Heart left ventricle (tissue), 13 donors: ENCODE data around the gene PRXL2B.

Experiments
- POLR2A ChIP-seq, 2 donors: fragments of 450-650 bp; IDR thresholded peaks; one replicate each; pipeline ENCODE4 v1.6.1; 2017; ENCODE audit warnings: antibody characterized with exemption in 2 of 2, mild to moderate bottlenecking in 2 of 2, moderate library complexity in 2 of 2
- TF ChIP-seq, protein P1 (sequence below), 12 donors: fragments of 200-600 bp; sonication (generic) in 4 of 12; IDR thresholded peaks; one replicate each; pipeline versions ENCODE4 v1.5.0 to v1.8.0; 2018 to 2022; ENCODE audit warnings: antibody characterized with exemption in 12 of 12, mild to moderate bottlenecking in 5 of 12
- donor health status: ischemic (EF 13 %, LVEDD 7.1; RV severe dilation, severe dysfunction).
- donor health status: DM: no; HTN: yes; CAD: no.
- donor health status: DM: no; HTN: no; CAD: no.
- donor health status: ischemic (EF 25% LVEDD 6.9; RV normal size, moderate dysfunction).
- donor health status: ischemic (EF 25% LVEDD 5.7; RV mildly dilated, moderate dysfunction).
- donor health status: ischemic (EF 35%, LVEDD 5.7; RV mildly dilated, moderate dysfunction).
- donor health status: nonischemic (EF 11% LVEDD 7.7; RV severe dilation, severe dysfunction).
- donor health status: DM: yes; HTN: yes; CAD: no.
- donor health status: PGD.
- donor health status: ischemic (EF 29% LVEDD 5.4; RV normal size, mild dysfunction).
- donor health status: nonischemic (EF 23%, LVEDD 6.1; RV moderate dilation, normal function).

DNA sequence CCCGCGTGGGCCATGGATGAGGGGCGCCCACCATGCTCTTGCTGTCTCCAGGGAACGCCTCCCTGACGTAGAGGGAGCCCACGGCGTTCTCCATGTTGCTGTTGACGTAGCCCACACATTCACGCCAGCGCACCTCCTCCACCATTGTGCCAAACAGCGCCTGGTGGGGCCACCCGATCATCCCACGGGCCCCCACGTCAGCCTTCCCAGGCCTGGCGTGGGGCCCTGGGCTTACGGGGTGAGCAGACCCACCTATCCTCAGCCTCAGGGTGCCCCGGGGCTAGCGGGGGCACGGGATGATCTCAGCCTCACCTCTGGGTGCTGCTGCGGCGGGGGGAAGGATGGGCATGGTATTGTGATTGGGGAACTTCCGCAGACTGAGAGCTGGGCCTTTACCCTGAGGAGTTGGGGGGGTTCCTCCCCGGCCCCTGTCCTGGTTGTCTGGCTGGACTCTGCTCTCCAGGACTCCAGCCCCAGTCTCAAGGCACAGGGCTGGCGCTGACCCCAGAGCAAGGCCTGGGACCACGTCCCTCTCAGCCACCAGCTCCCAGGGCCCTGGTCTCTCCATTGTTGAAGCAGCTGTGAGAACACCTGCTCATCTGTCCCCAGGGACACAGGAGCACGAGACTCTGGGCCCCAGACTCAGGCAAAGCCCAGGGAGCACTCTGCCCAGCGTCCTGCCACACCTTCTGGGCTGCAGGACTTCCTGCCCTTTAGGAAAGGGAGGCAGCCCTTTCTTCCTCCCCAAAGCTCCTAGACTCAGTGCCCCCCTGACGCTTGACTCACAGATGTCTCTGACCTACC lies 10.2 kb downstream of the PRXL2B start:
- TF ChIP-seq, protein P1, sequence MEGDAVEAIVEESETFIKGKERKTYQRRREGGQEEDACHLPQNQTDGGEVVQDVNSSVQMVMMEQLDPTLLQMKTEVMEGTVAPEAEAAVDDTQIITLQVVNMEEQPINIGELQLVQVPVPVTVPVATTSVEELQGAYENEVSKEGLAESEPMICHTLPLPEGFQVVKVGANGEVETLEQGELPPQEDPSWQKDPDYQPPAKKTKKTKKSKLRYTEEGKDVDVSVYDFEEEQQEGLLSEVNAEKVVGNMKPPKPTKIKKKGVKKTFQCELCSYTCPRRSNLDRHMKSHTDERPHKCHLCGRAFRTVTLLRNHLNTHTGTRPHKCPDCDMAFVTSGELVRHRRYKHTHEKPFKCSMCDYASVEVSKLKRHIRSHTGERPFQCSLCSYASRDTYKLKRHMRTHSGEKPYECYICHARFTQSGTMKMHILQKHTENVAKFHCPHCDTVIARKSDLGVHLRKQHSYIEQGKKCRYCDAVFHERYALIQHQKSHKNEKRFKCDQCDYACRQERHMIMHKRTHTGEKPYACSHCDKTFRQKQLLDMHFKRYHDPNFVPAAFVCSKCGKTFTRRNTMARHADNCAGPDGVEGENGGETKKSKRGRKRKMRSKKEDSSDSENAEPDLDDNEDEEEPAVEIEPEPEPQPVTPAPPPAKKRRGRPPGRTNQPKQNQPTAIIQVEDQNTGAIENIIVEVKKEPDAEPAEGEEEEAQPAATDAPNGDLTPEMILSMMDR (IDR thresholded peaks at IDR 0.05) = no peak
- no peak for TF ChIP-seq POLR2A (IDR thresholded peaks at IDR 0.05)
